ENCODE measurements around the gene C1orf21. TPM values are rescaled to one million over a fixed set of nuclear protein-coding genes. Genes with fewer than 3 reads are reported as not detected.

Gene C1orf21
- total RNA-seq, 6 experiments from 2014 or later = 4.3 to 29.2 (median 13.1) TPM

DNA sequence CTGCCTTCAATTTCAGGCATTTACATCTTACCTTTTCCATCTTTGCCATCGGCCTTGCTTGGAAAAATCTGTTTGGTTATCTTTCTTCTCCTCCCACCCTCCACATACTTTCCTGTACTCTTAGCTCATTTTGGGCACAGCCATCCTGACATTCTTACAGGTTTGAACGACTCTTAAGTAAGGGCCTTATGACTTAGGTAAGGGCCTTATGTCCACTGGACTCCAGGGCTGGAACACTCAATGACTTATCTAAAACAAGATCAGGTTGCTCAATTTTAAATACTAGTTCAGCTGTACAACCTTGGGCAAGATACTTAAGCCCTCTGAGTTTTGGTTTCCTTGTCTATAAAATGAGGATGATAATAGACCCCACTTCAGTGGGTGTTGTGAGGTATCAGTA is 40.9 kb downstream of the C1orf21 start:
- no peaks in the 10 kb centered on the region for H3K36me3 ChIP-seq
- no peak overlapping the region for H3K4me3 ChIP-seq
- no peak for TF ChIP-seq POLR2A (IDR thresholded peaks at IDR 0.05)
- no peak for TF ChIP-seq CTCF (IDR thresholded peaks at IDR 0.05)
- no peak overlapping the region for H3K27ac ChIP-seq
- intact Hi-C loops (cut with DNase I) = no loop called here
- no peaks in the 10 kb centered on the region for H3K4me1 ChIP-seq
- no peak for ATAC-seq
- 88% methylated on average over 2 of the region's 2 CpGs for WGBS (ENCODE audit: insufficient coverage, low coverage, low lambda C conversion rate, missing lambda C conversion rate)
- H3K27me3 ChIP-seq = no peaks in the 10 kb centered on the region
- no peaks in the 10 kb centered on the region for H3K9me3 ChIP-seq
- DNase-seq = no peak

GRCh38 chr1:184428604-184429003 is 41.8 kb downstream of the C1orf21 start:
- no peak for DNase-seq
- Histone ChIP-seq H3K36me3 (no peaks in the 10 kb centered on the region), H3K4me3 (no peak overlapping the region), H3K9me3 (no peaks in the 10 kb centered on the region), H3K27ac (no peak overlapping the region), H3K27me3 (no peaks in the 10 kb centered on the region), H3K4me1 (no peaks in the 10 kb centered on the region)
- no peak for TF ChIP-seq CTCF (IDR thresholded peaks at IDR 0.05)
- no peak for TF ChIP-seq POLR2A (IDR thresholded peaks at IDR 0.05)
- no peak for ATAC-seq
- intact Hi-C loops (cut with DNase I) = no loop called here

- Histone ChIP-seq H3K27ac (no peak overlapping the region), H3K4me3 (no peak overlapping the region), H3K27me3 (no peaks in the 10 kb centered on the region), H3K9me3 (no peaks in the 10 kb centered on the region), H3K36me3 (no peaks in the 10 kb centered on the region), H3K4me1 (no peaks in the 10 kb centered on the region)
- TF ChIP-seq CTCF (IDR thresholded peaks at IDR 0.05) = no peak
- TF ChIP-seq POLR2A (IDR thresholded peaks at IDR 0.05) = no peak
- 78% methylated on average over 3 of the region's 3 CpGs for WGBS (ENCODE audit: insufficient coverage, low coverage, low lambda C conversion rate, missing lambda C conversion rate)
- intact Hi-C loops (cut with DNase I) = no loop called here
- no peak for DNase-seq
- ATAC-seq = no peak
Measured at GRCh38 chr1:184429335-184429734, 42.5 kb downstream of the C1orf21 start.

DNA sequence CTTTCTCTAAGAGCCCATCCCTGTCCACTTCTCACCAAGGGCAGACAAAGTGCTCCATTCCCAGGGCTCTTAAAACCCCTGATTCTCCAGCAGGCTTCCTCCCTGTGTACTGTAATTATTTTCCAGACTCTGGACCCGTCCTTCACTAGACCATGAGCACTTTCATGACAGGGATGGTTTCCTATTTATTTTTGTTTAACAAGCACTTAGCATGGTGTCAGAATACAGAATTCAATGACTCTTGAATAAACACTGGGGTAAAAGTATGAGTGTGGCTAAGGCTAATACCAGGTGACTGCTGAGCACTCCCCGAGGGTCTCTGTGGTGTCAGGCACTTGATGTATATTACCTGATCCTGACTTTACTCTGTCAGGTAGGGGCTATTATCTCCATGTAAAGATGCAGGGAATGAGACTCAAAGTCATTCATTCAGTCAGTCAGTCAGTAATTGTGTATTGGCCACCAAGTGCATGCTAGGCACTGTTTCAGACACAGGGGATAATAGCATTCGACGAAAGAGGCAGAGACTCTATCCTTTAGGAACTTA is 47.2 kb downstream of the C1orf21 start:
- no peaks in the 10 kb centered on the region for H3K9me3 ChIP-seq
- no peak for ATAC-seq
- H3K27me3 ChIP-seq = no peaks in the 10 kb centered on the region
- intact Hi-C loops (cut with DNase I) = no loop called here
- no peak for TF ChIP-seq POLR2A (IDR thresholded peaks at IDR 0.05)
- TF ChIP-seq CTCF (IDR thresholded peaks at IDR 0.05) = no peak
- no peak overlapping the region for H3K4me3 ChIP-seq
- WGBS (ENCODE audit: insufficient coverage, low coverage, low lambda C conversion rate, missing lambda C conversion rate) = 86% methylated on average over 4 of the region's 4 CpGs
- H3K36me3 ChIP-seq = no peaks in the 10 kb centered on the region
- no peaks in the 10 kb centered on the region for H3K4me1 ChIP-seq
- no peak for DNase-seq
- H3K27ac ChIP-seq = no peak overlapping the region

DNA sequence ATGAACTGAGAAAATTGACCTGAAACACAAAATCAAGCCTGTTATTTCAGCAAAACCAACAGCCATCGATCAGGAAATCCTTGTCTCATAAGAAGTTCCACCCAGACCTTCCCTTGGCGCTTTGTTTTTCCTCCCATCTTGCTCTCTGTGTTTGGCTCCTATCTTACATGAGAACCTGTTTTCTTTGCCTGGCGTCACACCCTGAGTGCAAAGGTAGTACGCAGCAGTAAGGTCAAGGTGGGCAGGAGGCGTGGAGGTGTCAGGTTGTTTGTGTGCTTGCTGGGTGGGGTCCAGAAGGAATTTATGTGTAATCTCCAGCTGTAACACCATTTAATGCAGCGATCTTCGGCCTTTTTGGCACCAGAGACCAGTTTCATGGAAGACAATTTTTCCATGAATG is 50.5 kb downstream of the C1orf21 start:
- Histone ChIP-seq H3K27me3 (no peaks in the 10 kb centered on the region), H3K4me1 (no peaks in the 10 kb centered on the region), H3K36me3 (no peaks in the 10 kb centered on the region), H3K27ac (no peak overlapping the region), H3K9me3 (no peaks in the 10 kb centered on the region), H3K4me3 (no peak overlapping the region)
- TF ChIP-seq POLR2A (IDR thresholded peaks at IDR 0.05) (no peak), CTCF (IDR thresholded peaks at IDR 0.05) (no peak)
- no peak for ATAC-seq
- intact Hi-C loops (cut with DNase I) = no loop called here
- WGBS (ENCODE audit: insufficient coverage, low coverage, low lambda C conversion rate, missing lambda C conversion rate) = 95% methylated on average over 7 of the region's 7 CpGs
- no peak for DNase-seq
